GM12892 (cell line): ENCODE results near the gene CLDN4.

Experiments used
- POLR2A ChIP-seq: IDR thresholded peaks from 2 replicates; pipeline ENCODE4 v1.6.1; 2011; ENCODE audit warnings: low read depth, low read length, control low read depth
- POLR2AphosphoS5 ChIP-seq: IDR thresholded peaks from 2 replicates; pipeline ENCODE4 v1.6.1; 2011; ENCODE audit warnings: low read depth, low read length, control low read depth

GRCh38 chr7:73817121-73817520 lies 13.7 kb upstream of the CLDN4 start:
- TF ChIP-seq POLR2AphosphoS5, result no peak
- TF ChIP-seq POLR2A, result no peak
